GM19238 (cell line): Measurements from ENCODE around the gene SHROOM2.

Source experiments
- DNase-seq: peaks from one replicate; pipeline ENCODE4 v3.0.0; 2011; ENCODE audit warnings: low spot score; ENCODE audit not compliant: insufficient read length

SHROOM2 gene

DNA sequence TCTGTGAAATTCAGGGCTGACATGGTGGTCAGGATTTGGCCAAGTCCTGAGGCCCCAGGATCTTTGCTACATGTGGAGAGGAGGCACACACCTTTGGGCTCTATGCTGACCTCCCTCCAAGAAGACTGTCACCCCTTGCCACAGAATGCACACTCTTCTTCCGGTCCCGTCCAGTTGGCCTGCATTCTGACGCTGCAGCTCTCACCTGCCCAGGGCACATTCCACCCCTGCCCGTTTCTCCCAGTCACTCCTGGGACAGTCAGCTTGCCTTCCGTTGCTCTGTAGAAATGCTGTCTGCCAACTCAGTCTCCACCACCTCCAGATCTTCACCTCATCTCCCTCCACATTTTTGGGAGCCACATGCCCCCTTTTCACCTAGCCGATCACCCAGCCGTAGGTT is 76.7 kb downstream of the SHROOM2 start:
- no peak for DNase-seq

DNA sequence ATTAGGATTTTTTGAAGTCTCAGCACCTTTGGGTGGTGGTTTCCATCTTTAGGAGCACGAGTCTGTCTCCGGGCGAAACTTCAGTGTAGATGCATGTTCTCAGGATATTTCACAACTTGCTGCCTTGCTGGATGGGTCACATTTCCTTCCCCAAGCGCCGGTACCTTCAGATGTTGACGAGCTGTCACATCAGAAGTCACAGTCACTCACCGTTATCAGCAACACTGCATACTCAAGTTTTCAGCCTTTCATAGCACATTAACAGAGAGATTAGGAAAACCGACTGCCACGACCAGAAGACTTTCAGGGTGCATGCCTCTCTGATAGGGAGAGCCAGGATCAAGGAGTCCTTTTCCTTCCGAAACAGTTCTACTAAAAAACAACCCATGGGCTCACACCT is 77.8 kb downstream of the SHROOM2 start:
- DNase-seq: no peak

DNA sequence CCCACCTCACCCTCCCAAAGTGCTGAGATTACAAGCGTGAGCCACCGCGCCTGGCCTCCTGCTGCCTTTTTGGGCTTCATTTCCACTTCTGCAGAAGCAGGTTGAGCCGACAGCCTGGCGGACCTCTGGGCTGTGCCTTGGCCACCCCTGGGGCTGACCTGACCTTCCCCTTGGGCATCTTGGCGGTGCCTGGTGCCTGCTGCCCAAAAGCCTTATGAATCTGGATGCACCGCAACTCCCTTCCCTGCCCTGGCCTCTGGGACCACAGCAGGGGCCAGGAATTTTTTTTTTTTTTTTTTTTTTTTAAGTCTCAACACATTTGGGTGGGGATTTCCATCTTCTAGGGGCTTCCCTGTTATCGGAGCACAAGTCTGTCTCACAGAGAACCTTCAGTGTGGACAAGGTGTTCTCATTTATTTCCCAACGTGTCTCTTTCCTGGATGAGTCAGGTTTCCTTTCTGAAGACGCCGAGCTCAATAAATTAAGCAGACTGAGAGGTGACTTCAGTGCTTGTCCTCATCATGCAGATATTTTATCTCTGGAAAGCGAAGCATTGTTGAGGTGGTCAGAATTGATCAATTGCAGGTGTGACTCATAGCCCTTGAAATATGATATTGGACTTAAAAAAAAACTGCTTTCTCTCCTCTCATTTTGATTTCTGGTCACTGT is 79.7 kb downstream of the SHROOM2 start:
- no peak for DNase-seq

GRCh38 chrX:9866633-9867032 is 80.4 kb downstream of the SHROOM2 start:
- DNase-seq: no peak

DNA sequence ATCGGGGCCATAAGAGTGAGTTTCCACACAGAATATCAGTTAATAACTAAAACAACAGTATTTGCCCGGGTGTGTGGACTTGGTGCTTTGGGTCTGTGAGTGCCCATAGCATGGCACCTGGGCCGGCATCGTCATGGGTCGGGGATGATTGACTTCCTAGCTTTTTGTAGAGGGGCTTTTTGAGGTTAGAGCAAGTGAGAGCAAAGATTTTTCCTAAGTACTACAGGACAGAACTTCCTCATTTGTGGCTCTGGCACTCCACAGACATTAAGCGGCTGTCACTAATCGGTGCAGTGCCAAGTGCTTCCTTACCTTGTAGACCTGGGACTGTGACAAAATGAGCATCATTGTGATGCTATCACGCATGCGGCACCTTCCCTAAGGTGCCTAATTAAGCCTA is 81.0 kb downstream of the SHROOM2 start:
- DNase-seq: no peak

- no peak for DNase-seq
Measured at GRCh38 chrX:9867753-9868152, 81.5 kb downstream of the SHROOM2 start.

GRCh38 chrX:9871701-9872268 is 85.6 kb downstream of the SHROOM2 start:
- DNase-seq: no peak

DNA sequence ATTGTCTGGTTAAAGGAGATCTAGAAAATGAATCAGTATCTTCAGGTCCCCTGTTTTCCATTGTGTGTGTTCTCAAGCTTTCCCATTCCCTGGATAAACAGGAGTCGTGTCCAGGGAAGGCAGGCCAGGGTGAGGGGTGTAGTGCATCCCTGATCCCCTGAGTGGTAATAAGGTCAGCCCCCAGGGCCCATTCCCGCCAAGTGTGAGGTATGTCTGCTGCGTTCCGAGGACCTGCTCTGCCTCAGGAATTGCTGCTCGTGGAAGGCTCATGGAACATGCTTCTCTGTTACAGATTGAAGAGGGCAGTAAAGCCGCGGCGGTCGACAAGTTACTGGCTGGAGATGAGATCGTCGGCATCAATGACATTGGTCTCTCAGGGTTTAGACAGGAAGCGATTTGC is 87.1 kb downstream of the SHROOM2 start:
- no peak for DNase-seq

DNA sequence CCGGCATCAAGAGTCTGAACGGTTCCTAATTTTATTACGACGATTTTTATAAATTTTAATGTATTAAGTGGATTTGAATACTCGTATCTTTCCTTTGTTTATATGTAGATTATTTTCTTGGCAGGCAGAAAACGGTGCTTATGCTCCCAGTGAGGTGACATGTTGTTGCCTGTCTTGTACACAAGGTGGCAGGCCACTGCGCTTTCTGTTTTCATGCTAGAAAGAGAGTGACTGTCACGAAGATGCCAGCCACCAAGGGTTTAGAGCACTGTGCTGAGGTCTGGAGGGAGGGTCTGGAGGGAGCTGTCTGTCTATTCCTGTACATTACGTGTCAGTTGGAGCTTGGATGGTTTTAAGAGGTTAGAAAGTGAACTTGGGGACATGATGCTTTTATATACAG is 87.7 kb downstream of the SHROOM2 start:
- DNase-seq: peak; percentile 27

GRCh38 chrX:9874483-9874882 is 88.3 kb downstream of the SHROOM2 start:
- no peak for DNase-seq

DNA sequence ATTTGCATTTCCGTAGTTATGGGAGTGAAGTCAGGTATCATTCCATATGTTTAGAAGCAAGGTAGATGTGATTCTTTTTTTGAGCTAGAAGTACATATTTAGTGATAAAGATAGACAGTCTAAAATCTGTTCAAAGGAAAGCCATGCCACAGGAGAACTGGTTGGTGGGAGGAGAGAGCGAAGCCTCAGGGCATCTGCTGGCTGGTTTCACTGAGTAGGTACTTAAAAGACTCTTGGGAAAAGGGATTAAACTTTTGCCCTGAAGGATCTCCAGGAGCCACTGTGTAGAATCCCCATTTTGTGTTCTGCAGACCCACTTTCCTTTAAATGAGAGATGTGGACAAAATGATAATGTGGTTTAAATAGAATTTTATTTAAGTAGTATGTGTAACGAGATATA is 89.6 kb downstream of the SHROOM2 start:
- no peak for DNase-seq

DNA sequence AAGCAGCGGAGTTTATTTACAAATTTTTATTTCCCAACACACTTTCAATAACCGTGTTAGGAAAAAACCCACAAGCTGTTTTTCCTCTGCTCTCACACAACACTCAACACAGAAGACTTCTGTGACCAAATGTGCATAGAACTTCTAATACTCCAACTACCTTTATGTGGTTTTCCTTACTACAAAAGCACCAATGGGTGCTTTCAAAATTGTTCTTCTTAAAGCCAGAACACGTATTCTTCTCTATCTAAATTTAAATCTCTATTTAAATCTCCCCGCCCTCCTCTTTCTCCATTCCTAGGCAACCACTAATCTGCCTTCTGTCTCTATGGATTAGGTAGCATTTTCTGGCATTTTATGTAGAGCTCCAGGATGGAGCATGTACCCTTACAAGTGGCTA is 90.0 kb downstream of the SHROOM2 start:
- no peak for DNase-seq

GRCh38 chrX:9878146-9878820 is 92.1 kb downstream of the SHROOM2 start:
- DNase-seq: no peak

DNA sequence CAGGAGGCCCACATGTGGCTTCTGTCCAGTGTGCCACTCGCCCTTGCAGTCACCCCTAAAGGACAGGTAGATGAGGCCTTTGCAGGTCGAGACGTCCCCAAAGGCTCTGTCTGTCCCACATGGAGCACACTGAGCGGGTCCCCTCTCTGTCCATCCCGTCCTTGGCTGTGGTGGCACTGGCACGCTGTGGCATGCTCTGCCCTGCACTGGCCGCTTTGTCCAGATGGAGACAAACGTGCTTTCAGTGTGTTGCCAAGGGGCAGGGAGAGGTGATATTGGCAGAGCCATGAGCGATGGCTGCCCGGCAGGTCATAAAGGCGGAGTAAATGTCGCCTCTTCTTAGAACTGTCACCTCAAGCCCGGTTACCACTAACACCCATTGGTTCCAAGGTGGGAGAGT is 94.0 kb downstream of the SHROOM2 start:
- DNase-seq: no peak

- DNase-seq: no peak
Measured at GRCh38 chrX:9880870-9881269, 94.6 kb downstream of the SHROOM2 start.

DNA sequence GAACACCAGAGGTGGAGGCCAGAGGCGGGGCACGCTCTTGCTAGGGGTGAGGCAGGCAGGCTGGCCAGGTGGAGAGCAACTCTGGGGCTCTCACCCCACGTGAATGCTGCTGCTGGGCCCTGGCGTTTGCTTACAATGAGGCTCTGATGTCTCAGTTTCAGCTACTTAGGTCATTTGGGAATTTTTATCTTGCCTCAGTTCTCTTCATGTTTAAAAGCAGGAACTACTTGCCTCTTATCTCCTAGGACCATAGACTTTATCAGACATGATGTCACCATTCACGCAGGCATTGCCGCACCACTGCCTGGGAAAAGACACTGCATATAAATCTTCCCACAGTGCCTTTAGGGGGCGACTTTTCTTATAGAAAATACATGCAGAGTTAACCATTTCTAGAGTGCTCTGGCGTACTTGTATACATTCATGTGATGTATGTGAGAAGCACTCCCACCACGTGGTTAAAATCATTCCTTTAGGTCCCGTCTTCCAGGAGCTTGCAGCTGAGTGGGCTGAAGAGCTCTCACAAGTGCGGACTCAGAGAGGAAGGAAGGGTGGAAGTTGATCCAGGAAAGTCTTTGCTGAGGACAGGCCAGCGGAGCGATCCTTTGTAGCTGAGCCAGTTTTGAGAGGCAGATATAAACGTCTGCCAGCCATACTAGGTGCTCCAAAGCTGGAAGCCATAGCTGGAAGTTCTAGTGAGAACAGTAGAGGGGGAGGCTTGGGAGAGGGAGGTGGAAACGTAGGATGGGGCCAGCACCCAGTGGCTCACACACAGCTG is 96.6 kb downstream of the SHROOM2 start:
- DNase-seq: no peak

DNA sequence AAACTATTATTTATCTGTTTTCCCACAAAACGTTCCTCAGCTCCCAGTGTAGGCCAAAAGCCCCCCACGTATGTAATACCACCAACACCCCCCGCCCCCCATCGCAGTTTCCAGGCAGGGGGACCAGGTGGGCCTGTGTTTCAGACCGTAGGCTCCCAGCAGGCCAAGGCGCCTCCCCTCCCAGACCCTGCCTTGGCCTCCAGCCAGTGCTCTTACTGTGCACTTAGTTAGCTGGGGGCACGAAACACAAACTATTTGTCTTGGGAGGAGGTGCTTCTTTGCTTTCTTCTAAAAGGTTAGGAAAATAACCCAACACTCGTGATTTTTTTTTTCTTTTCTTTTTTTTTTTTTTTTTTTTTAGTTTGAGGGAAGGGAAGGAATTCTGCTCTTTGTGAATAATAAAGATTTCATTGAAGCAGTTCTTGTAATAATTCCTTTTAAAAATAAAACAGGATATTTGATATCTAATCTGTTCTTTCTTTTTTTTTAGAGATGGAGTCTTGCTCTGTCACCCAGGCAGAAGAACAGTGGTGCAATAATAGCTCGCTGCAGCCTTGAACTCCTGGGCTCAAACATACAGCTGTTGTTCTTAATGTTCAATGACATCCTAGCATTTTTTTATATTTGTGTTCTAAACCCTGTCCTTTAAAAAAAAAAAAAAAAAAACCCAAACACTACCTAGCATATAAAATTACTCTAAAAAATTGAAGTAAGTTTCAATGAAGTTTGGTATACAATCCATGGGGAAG is 98.0 kb downstream of the SHROOM2 start:
- no peak for DNase-seq

- DNase-seq: peak; percentile 56
Measured at GRCh38 chrX:9885150-9885549, 98.9 kb downstream of the SHROOM2 start.

DNA sequence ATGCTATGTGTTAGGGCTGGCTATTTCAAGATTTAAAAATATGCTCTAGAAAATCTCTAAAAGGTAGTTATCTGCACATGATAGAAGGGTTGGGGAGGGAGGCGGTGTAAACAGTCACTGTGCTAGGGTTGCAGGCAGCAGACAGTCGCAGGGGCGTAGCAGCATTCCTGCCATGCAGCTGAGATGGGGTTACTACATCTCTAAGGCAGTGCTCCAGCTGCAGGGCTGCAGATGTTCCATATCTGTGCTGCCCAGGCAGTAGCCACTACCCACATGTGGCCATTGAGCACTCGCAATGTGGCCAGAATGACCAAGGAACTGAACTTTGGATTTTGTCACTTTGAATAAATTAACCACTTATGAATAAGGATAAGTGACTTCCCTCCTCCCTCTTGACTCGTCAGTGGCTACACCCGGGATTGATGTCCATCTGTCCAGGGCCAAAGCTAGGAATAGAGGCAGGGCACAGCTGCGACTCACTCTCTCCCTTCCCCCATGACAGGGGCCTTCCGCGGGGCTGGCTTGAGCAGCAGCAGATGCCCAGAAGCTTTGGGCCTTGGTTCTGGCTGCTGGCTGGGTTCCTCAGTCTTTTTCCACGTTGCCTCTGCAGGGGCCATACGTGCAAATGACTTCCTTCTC is 101.5 kb downstream of the SHROOM2 start:
- DNase-seq: no peak

DNA sequence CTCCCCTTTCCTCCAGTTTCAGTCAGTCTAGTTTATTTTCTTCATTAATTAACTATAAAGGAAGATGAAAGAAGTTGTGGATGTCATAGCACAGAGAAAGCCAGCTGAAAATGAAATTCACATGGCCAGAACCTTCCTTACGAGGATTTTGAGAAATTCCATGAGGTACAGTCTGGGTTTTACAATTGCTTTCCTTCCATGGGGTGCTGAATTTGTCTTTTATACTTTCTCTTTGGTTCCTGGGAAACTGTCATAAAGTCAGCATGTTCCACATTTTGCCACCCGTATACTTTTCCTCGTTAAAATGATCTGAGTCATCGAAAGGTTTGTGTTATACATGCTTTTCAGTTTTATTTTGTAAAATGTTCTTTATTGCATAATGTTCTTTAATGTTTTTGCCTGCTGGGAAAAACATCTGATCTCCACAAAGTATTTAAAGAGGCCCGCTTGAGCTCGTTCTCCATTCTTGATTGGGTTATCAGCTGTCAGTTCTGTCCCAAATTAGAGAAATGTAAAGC is 102.8 kb downstream of the SHROOM2 start:
- DNase-seq: no peak

DNA sequence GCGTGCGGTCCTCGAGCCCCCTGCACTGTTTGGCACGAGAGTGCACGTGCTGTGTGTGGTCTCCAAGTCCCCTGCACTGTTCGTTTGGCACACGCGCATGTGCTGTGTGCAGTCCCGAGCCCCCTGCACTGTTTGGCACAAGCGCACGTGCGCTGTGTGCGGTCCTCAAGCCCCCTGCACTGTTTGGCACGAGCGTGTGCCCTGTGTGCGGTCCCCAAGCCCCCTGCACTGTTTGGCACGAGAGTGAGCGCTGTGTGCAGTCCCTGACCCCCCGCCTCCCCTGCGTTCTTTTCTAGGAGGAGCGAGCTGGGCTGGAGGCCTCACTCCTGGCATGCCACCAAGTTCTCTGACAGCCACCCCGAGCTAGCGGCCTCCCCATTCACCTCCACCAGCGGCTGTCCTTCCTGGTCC is 104.5 kb downstream of the SHROOM2 start:
- no peak for DNase-seq
